ENCODE data around the gene CNNM4.

GRCh38 chr2:96798733-96799622, 38.3 kb downstream of the CNNM4 start:
- no peak for TF ChIP-seq MAFK (IDR thresholded peaks at IDR 0.05; ENCODE audit: low read depth, low read length)
- no peak for TF ChIP-seq SMC3 (IDR thresholded peaks at IDR 0.05; ENCODE audit: low read depth, low read length)
- no peak for TF ChIP-seq USF2 (IDR thresholded peaks at IDR 0.05; ENCODE audit: low read depth, low read length)
- TF ChIP-seq CTCF (conservative IDR thresholded peaks at IDR 0.05; ENCODE audit: low read depth, low read length): no peak
- TF ChIP-seq MXI1 (IDR thresholded peaks at IDR 0.05; ENCODE audit: borderline replicate concordance, low read depth, low read length): no peak
- TF ChIP-seq POLR2A (IDR thresholded peaks at IDR 0.05; ENCODE audit: low read depth, low read length): no peak
- no peak for TF ChIP-seq RAD21 (IDR thresholded peaks at IDR 0.05; ENCODE audit: low read length)
- no peak for TF ChIP-seq CEBPB (IDR thresholded peaks at IDR 0.05; ENCODE audit: low read depth, low read length)
- no peak for TF ChIP-seq MAZ (IDR thresholded peaks at IDR 0.05; ENCODE audit: borderline replicate concordance, low read depth, low read length)
- no peak for TF ChIP-seq NFE2L2 (IDR thresholded peaks at IDR 0.05; ENCODE audit: low read depth, low read length)
- no peak for TF ChIP-seq RFX5 (IDR thresholded peaks at IDR 0.05; ENCODE audit: low read depth, low read length)
- TF ChIP-seq FOS (IDR thresholded peaks at IDR 0.05; ENCODE audit: low read depth, low read length): no peak
- no peak for TF ChIP-seq ELK1 (IDR thresholded peaks at IDR 0.05; ENCODE audit: borderline replicate concordance, low read depth, low read length)
- no peak for TF ChIP-seq CHD1 (IDR thresholded peaks at IDR 0.05; ENCODE audit: low read depth, low read length)
